HepG2 (cell line): Measurements from ENCODE around the gene LAMA5. TPM values are rescaled to one million over a fixed set of nuclear protein-coding genes. Genes with fewer than 3 reads are reported as not detected.

Experiments
- FIP1L1 ChIP-seq: fragments of 200-400 bp; formaldehyde crosslinking; IDR thresholded peaks from 2 replicates; pipeline ENCODE4 v1.6.1; 2018; ENCODE audit warnings: low read depth, mild to moderate bottlenecking, low read length, moderate library complexity, borderline replicate concordance; ENCODE audit not compliant: insufficient read depth
- KDM2A ChIP-seq: sonication (generic); formaldehyde crosslinking; IDR thresholded peaks from 2 replicates; pipeline ENCODE4 v1.4.0; 2020; ENCODE audit warnings: low read depth, missing genetic modification reagents, borderline replicate concordance
- MEF2D ChIP-seq: sonication (generic); formaldehyde crosslinking; IDR thresholded peaks from 2 replicates; pipeline ENCODE4 v1.5.1; 2020; ENCODE audit warnings: mild to moderate bottlenecking, missing genetic modification reagents
- NFIC ChIP-seq: IDR thresholded peaks from 2 replicates; pipeline ENCODE4 v1.6.1; 2012; ENCODE audit warnings: mild to moderate bottlenecking, low read length, inconsistent platforms
- NFYC ChIP-seq: IDR thresholded peaks from 2 replicates; pipeline ENCODE4 v1.6.1; 2016; ENCODE audit warnings: missing genetic modification reagents, missing compliant biosample characterization
- NRL ChIP-seq: sonication (generic); formaldehyde crosslinking; IDR thresholded peaks from 2 replicates; pipeline ENCODE4 v1.5.0; 2020; ENCODE audit warnings: missing genetic modification reagents, mild to moderate bottlenecking, moderate library complexity, borderline replicate concordance
- POLR2AphosphoS5 ChIP-seq: IDR thresholded peaks from 2 replicates; pipeline ENCODE4 v1.6.1; 2012; ENCODE audit warnings: low read depth, low read length
- REXO4 ChIP-seq: sonication (generic); formaldehyde crosslinking; IDR thresholded peaks from 2 replicates; pipeline ENCODE4 v1.8.0; 2022; ENCODE audit warnings: missing genetic modification reagents, mild to moderate bottlenecking, borderline replicate concordance
- SPEN ChIP-seq: sonication (generic); formaldehyde crosslinking; IDR thresholded peaks from 2 replicates; pipeline ENCODE4 v1.5.1; 2020; ENCODE audit warnings: low read depth, mild to moderate bottlenecking, missing genetic modification reagents
- ZNF180 ChIP-seq: sonication (generic); formaldehyde crosslinking; IDR thresholded peaks from 2 replicates; pipeline ENCODE4 v1.4.0; 2020; ENCODE audit warnings: low read depth, missing genetic modification reagents, borderline replicate concordance
- ZNF382 ChIP-seq: sonication (generic); formaldehyde crosslinking; IDR thresholded peaks from 2 replicates; pipeline ENCODE4 v1.5.0; 2020; ENCODE audit warnings: missing genetic modification reagents, mild to moderate bottlenecking, borderline replicate concordance
- ZNF431 ChIP-seq: sonication (generic); formaldehyde crosslinking; IDR thresholded peaks from 2 replicates; pipeline ENCODE4 v1.9.0; 2022; ENCODE audit warnings: missing genetic modification reagents, low read depth, mild to moderate bottlenecking, borderline replicate concordance
- ZNF709 ChIP-seq: sonication (generic); formaldehyde crosslinking; IDR thresholded peaks from 2 replicates; pipeline ENCODE4 v1.5.0; 2020; ENCODE audit warnings: mild to moderate bottlenecking, missing genetic modification reagents
- ZSCAN20 ChIP-seq: sonication (generic); formaldehyde crosslinking; IDR thresholded peaks from 2 replicates; pipeline ENCODE4 v1.4.0; 2020; ENCODE audit warnings: missing genetic modification reagents, mild to moderate bottlenecking, borderline replicate concordance
- polyA plus RNA-seq, 8 experiments: library from polyadenylated mRNA; depleted of rRNA in 3 of 8; stranded (reverse) in 7 of 8; unstranded in 1 of 8; fragments of >200 nt; fragmentation: Illumina TruSeq in 4 of 8; extraction: Trizol in 4 of 8; gene quantifications; 2 replicates each; pipeline versions ENCODE4 v1.2.1 to v1.2.3, GENCODE V29; 2011 to 2016; ENCODE audit warnings: low read depth in 4 of 8, missing spikeins in 1 of 8, mixed read lengths in 1 of 8; ENCODE audit not compliant: insufficient read depth in 1 of 8
- total RNA-seq, 5 experiments: library from RNA; depleted of rRNA; stranded (reverse); fragments of >200 nt; fragmentation: Illumina TruSeq; extraction: Trizol; gene quantifications; 2 replicates each; pipeline ENCODE4 v1.2.3, GENCODE V29; 2016; ENCODE audit warnings: low read depth in 1 of 5
- TF ChIP-seq, protein P1 (sequence below): sonication (generic); formaldehyde crosslinking; IDR thresholded peaks from 2 replicates; pipeline ENCODE4 v1.8.1; 2023; ENCODE audit warnings: mild to moderate bottlenecking, moderate library complexity, missing genetic modification reagents
- TF ChIP-seq, protein P2 (sequence below): sonication (generic); formaldehyde crosslinking; IDR thresholded peaks from 2 replicates; pipeline ENCODE4 v1.9.0; 2021; ENCODE audit warnings: mild to moderate bottlenecking, missing genetic modification reagents
- TF ChIP-seq, protein P3 (sequence below): sonication (generic); formaldehyde crosslinking; IDR thresholded peaks from 2 replicates; pipeline ENCODE4 v1.8.0; 2022; ENCODE audit warnings: missing genetic modification reagents, mild to moderate bottlenecking, moderate library complexity, borderline replicate concordance

The LAMA5 gene
- total and polyA plus RNA-seq, 2 of the 13 experiments (the other 11 are each of a cell fraction or from before 2014, with no cell fraction given), result 21.0 to 44.7 TPM

DNA sequence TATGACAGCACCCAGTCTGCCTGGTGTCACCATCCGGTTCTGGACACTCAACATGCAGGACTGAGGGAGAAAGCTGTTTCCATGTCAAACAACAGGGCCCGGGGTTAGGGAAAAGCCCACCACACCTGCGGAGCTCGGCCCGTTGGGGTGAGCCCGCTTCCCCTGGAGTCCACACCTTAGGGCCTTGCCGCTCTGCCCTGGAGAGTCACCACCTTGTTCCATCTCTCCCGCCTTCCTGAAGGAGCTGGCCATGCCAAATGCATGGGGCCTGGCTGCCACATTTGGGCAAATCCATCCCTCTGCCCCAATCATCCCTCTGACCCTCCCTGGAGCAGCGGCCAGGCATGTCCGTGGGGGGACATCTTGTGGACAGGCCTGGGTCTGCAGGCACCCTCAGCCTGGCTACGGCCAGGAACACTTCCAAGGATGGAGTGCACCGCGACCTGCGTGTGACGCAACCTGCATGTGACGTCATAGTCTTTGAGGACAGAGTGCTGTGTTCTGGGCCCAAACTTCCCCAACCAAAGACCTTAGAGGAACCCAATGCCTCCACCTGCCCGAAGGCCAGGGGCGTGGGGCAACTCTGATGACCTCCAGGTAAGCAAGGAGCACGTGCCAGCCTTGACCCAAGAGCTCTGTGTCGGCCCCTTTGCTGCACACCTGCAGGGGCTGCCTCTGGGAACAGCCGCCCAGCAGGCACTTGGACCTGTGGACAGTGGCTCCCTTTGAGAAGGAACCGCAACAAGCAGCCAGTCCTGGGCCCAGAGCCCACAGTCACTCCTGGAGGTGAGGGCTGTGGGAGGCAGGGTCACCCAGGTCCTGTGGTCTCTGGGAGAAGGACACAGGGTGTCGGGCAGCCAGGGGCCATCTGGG, 38.2 kb upstream of the LAMA5 start (continued):
- no peak for TF ChIP-seq POLR2AphosphoS5
- no peak for TF ChIP-seq ZNF382
- no peak for TF ChIP-seq ZNF709
- TF ChIP-seq, protein P1, sequence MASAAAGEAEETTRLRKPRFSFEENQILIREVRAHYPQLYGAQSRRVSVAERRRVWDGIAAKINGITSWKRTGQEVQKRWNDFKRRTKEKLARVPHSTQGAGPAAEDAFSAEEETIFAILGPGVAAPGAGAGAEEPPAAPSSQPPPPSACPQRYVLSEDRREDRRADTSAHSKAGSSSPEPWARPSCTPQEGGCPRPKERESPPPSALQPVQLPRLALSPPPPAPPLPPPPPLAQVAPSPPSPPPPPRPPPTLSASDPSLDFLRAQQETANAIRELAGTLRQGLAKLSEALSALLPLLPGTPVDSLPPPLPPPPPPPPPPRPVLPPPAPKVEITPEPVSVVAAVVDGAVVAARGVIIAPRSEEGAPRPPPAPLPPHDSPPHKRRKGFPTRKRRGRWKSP (CRISPR knock-in tag), result no peak
- no peak; the same call in 1 of the 2 replicates for TF ChIP-seq NRL
- peak; percentile 30; the same call in 1 of the 2 replicates for TF ChIP-seq NFYC (CRISPR knock-in tag)
- no peak for TF ChIP-seq ZNF180 (CRISPR knock-in tag)
- no peak for TF ChIP-seq ZSCAN20 (CRISPR knock-in tag)
- no peak for TF ChIP-seq FIP1L1
- TF ChIP-seq NFIC, result no peak
- TF ChIP-seq REXO4 (CRISPR knock-in tag), result 0 out of 2 replicates have a peak, but pooled peaks have one; percentile 30
- TF ChIP-seq KDM2A (CRISPR knock-in tag), result peak; percentile 36; the same call in 1 of the 2 replicates
- TF ChIP-seq, protein P2, sequence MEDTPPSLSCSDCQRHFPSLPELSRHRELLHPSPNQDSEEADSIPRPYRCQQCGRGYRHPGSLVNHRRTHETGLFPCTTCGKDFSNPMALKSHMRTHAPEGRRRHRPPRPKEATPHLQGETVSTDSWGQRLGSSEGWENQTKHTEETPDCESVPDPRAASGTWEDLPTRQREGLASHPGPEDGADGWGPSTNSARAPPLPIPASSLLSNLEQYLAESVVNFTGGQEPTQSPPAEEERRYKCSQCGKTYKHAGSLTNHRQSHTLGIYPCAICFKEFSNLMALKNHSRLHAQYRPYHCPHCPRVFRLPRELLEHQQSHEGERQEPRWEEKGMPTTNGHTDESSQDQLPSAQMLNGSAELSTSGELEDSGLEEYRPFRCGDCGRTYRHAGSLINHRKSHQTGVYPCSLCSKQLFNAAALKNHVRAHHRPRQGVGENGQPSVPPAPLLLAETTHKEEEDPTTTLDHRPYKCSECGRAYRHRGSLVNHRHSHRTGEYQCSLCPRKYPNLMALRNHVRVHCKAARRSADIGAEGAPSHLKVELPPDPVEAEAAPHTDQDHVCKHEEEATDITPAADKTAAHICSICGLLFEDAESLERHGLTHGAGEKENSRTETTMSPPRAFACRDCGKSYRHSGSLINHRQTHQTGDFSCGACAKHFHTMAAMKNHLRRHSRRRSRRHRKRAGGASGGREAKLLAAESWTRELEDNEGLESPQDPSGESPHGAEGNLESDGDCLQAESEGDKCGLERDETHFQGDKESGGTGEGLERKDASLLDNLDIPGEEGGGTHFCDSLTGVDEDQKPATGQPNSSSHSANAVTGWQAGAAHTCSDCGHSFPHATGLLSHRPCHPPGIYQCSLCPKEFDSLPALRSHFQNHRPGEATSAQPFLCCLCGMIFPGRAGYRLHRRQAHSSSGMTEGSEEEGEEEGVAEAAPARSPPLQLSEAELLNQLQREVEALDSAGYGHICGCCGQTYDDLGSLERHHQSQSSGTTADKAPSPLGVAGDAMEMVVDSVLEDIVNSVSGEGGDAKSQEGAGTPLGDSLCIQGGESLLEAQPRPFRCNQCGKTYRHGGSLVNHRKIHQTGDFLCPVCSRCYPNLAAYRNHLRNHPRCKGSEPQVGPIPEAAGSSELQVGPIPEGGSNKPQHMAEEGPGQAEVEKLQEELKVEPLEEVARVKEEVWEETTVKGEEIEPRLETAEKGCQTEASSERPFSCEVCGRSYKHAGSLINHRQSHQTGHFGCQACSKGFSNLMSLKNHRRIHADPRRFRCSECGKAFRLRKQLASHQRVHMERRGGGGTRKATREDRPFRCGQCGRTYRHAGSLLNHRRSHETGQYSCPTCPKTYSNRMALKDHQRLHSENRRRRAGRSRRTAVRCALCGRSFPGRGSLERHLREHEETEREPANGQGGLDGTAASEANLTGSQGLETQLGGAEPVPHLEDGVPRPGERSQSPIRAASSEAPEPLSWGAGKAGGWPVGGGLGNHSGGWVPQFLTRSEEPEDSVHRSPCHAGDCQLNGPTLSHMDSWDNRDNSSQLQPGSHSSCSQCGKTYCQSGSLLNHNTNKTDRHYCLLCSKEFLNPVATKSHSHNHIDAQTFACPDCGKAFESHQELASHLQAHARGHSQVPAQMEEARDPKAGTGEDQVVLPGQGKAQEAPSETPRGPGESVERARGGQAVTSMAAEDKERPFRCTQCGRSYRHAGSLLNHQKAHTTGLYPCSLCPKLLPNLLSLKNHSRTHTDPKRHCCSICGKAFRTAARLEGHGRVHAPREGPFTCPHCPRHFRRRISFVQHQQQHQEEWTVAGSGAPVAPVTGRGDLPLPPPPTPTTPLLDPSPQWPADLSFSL (CRISPR knock-in tag), result no peak
- no peak for TF ChIP-seq ZNF431 (CRISPR knock-in tag)
- TF ChIP-seq, protein P3, sequence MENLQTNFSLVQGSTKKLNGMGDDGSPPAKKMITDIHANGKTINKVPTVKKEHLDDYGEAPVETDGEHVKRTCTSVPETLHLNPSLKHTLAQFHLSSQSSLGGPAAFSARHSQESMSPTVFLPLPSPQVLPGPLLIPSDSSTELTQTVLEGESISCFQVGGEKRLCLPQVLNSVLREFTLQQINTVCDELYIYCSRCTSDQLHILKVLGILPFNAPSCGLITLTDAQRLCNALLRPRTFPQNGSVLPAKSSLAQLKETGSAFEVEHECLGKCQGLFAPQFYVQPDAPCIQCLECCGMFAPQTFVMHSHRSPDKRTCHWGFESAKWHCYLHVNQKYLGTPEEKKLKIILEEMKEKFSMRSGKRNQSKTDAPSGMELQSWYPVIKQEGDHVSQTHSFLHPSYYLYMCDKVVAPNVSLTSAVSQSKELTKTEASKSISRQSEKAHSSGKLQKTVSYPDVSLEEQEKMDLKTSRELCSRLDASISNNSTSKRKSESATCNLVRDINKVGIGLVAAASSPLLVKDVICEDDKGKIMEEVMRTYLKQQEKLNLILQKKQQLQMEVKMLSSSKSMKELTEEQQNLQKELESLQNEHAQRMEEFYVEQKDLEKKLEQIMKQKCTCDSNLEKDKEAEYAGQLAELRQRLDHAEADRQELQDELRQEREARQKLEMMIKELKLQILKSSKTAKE, result no peak
- TF ChIP-seq MEF2D (CRISPR knock-in tag), result no peak
- TF ChIP-seq SPEN (CRISPR knock-in tag), result peak; percentile 25; the same call in 1 of the 2 replicates
